ENCODE data around the gene SNAP47.

The SNAP47 gene

DNA sequence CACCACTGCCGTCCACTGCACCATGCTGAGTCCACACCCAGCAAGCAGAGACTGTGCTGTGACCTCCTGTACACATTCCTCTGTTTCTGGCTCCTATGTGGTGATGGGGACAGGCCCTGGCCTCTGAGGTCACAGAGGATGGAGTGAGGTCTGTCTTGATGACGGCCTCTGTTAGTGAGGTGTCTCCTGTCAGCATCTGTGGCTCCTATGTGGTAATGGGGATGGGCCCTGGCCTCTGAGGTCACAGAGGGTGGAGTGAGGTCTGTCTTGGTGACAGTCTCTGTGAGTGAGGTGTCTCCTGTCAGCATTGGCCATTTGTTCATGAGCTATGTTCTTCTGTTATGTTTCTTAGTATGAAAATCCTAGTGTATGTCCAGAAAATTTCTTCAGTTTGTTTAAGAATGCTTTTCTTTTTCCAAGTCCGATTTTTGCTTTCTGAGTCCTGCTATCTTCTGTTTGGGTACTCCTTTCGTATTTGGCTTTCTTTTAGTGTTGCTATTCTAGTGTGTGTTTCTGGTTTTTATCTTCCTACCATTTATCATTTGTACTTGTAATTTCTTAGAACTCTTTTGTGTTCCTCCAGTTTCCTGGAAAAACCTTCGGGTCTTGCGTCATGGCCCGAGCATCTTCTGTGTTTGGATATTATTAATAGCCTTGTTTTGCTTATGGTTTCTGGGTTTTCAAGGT is 13.4 kb downstream of the SNAP47 start:
- in situ Hi-C loops (cut with MboI; ENCODE audit: low sequenced_read_pairs) = no loop called here

- in situ Hi-C loops (cut with MboI; ENCODE audit: low sequenced_read_pairs) = no loop called here
Measured at GRCh38 chr1:227749225-227749624, 14.0 kb downstream of the SNAP47 start.

DNA sequence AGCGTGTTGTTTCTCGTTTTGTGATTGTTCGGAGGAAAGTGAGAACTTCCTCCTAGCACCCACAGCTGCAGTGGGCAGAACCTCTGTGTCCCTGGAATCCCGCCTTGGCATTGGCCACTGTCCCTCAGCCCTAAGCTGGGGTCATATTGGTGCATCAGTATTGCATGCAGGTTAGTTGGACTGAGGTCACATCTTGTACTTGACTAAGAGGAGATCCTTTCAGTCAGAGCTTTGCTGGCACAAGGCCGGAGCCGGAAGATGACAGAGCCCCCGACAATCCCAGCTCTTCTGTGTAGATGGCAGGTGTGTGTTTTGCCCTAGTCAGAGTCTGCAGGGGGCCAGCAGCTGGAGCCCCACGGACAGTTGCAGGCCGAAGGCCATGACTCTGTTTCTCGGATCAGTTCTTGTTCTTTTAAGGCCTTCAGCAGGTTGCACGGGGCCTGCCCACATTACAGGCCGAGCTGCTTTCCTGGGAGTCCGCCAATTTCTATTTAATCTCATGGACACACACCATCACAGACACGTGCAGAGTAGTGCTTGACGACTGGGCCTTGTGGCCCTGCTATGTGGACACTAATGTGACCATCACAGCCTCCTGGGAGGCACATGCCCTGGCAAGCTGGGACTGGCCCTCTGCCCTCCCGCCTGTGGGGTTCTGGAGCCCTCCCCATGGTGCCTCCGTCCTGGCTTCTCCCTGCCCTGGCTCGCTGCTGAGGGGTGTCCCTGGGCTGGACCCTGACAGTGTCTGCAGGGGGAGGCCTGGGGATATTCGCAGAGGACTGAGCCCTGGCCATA is 14.9 kb downstream of the SNAP47 start:
- in situ Hi-C loops (cut with MboI; ENCODE audit: low sequenced_read_pairs) = loop anchor here (25.0 kb wide), 1 partner anchor 212 kb away; no protein-coding TSS in a partner anchor

- in situ Hi-C loops (cut with MboI; ENCODE audit: low sequenced_read_pairs) = loop anchor here (25.0 kb wide), 1 partner anchor 208 kb away; no protein-coding TSS in a partner anchor
Measured at GRCh38 chr1:227753999-227754711, 18.9 kb downstream of the SNAP47 start.

- in situ Hi-C loops (cut with MboI; ENCODE audit: low sequenced_read_pairs) = loop anchor here (25.0 kb wide), 1 partner anchor 207 kb away; no protein-coding TSS in a partner anchor
Measured at GRCh38 chr1:227754958-227755357, 19.7 kb downstream of the SNAP47 start.

GRCh38 chr1:227756172-227756959 is 21.1 kb downstream of the SNAP47 start:
- in situ Hi-C loops (cut with MboI; ENCODE audit: low sequenced_read_pairs) = loop anchor here (25.0 kb wide), 1 partner anchor 206 kb away; no protein-coding TSS in a partner anchor

DNA sequence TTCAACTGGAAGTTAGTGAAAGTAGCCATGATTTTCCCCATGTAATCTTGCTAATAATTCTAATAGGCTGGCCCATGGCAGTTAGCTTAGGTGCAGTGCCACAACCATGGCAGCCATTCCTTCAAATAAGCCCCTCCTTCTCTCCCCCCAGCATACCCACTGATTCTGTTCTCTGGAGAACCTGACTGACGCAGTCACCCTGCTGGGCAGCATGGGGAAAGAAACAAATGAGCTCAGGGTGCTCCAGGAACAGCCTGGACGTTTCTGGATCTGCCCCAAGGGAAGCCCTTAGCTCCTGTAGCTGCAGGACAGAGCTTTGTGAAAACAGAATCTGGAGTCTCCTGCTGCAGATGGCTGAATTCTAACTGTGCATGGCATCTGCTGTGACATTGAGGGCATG is 22.5 kb downstream of the SNAP47 start:
- in situ Hi-C loops (cut with MboI; ENCODE audit: low sequenced_read_pairs) = loop anchor here (25.0 kb wide), 1 partner anchor 205 kb away; no protein-coding TSS in a partner anchor

DNA sequence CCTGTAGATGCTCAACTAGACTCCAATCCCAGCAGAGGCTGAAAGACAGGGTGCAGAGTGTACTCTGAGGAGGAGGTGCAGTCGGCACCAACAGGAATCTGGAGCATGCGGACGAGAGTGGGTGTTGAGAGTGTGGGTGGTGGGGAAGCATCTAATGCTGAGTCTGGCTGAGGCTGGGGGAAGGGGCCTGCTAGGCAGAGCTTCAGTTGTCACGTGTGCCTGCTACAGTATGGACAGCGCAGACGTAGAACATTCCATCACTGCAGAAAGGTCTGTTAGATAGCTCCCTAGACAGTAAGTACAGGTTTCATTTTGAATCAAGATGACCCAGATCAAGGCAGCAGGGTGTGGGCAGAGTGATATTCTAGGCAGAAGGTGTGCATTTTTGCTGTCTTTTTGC is 23.1 kb downstream of the SNAP47 start:
- in situ Hi-C loops (cut with MboI; ENCODE audit: low sequenced_read_pairs) = loop anchor here (25.0 kb wide), 1 partner anchor 204 kb away; no protein-coding TSS in a partner anchor

DNA sequence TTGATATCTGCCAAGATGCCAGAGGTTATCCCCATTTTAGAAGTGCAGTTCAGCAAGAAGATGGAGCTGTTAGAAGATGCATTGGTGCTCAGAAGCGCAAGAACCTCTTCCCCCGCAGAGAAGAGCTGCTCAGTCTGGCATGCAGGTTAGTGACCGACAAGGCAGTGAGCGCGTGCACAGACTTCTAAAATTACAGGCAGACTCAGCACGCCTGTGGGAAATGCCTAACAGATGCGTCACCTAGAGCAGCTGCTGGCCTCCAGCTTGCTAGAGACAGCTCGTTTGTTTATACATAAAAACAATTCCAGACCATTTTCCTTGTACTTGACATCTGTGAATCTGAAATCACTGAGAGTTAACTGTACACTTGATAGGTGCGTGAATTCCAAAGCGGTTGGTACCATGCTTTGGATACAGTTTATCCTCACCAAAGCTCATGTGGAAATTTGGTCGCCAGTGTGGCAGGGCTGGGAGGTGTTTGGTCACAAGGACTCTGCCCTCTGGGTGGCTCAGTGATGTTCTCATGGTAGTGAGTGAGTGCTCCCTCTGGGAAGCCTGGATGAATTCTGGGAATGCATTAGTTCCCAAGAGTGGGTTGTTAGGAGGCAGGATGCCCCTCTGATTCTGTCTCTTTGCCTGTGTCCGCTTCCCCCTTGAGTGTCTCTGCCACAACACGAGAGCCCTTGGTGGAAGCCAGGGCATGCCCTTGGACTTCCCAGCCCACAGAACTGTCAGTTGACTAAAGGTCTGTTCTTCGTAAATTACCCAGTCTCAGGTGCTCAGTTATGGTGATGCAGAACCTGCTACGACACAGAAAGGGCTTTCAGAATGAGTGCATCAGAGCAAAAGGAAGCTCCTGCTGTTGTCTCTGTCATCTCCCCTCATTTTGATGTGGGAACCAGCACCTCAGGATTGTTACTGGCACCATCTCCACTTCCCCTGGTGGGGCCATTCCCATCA is 24.4 kb downstream of the SNAP47 start:
- in situ Hi-C loops (cut with MboI; ENCODE audit: low sequenced_read_pairs) = loop anchor here (25.0 kb wide), 1 partner anchor 203 kb away; no protein-coding TSS in a partner anchor

DNA sequence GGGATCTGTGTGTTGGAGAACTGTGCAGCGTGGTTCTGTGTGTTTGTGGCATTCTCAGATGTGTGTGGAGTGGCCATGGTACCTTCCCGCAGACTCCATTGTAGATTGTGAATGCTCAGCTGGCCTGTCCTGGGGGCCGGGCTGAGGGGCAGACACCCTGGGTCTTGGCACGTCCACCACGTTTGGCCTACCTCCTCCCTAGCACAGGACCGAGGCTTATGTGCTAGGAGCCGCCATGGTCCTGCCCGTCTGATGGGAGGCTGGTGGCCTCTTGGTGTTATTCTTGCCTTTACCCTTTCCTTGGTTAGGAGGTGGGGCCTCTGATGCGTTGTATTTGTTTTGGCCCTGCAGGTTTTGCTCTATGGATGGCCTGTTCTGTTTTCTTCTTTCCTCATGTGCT is 25.1 kb downstream of the SNAP47 start:
- in situ Hi-C loops (cut with MboI; ENCODE audit: low sequenced_read_pairs) = loop anchor here (25.0 kb wide), 1 partner anchor 202 kb away; no protein-coding TSS in a partner anchor

DNA sequence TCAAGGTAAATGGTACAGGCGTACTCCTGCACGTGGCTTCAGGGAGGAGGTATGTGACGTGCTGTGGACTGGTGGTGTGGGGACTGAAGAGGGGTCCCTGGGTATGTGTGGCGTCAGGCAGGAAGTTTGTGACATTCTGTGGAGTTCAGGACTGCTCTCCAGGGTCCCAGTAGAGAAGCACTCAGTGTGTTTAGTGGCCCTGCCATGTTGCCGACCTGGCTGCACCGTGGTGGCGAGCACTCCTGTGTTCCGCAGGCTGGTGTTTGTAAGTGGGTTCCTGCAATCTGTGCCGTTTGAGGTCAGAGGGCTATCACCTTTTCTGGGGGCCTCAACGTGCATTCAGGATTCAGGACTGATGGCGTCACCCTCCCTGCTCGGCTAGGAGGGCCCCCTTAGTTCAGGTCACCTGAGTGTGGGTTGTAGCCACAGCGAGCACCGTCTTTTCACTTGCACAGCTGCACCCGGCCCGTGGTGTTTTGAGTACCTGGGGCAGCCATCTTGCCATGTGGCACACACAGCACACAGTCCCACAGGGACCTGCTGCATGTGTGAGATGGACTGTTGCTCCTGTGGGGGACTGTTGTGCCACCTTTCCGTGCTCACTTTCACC is 26.5 kb downstream of the SNAP47 start:
- in situ Hi-C loops (cut with MboI; ENCODE audit: low sequenced_read_pairs) = loop anchor here (25.0 kb wide), 1 partner anchor 201 kb away; no protein-coding TSS in a partner anchor

DNA sequence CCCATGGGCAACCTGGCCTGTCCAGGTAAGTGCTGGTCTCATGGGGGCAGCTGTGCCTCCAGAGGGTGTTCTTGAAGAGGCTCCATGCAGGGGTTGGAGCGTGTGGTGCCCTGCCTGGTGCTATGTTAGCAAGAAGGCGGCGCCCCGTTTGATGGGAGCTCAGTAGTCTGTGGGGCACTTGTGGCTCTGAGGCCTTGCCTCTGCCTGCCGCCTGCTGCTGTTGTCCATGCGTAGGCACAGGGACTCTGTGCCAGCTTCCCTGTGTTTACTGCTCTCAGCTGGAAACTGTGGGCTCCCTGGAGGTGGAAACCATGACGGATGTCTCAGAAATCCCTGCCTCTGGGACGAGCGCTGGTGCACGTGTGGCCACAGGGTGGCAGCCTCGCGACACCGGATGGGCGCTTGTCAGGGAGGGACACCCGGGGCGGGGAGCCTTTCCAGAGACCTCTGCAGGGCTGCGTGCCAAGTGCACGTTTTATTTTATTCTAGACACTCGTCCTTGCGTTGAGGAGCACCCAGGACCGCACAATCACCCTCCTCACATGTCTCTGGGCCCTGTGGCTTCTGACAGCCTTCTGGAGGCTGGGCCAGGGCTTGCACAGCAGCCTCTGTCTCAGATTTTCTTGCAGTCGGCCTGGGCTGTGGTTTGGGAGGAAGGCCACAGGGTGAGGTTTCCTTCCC is 27.1 kb downstream of the SNAP47 start:
- in situ Hi-C loops (cut with MboI; ENCODE audit: low sequenced_read_pairs) = loop anchor here (25.0 kb wide), 1 partner anchor 200 kb away; no protein-coding TSS in a partner anchor

DNA sequence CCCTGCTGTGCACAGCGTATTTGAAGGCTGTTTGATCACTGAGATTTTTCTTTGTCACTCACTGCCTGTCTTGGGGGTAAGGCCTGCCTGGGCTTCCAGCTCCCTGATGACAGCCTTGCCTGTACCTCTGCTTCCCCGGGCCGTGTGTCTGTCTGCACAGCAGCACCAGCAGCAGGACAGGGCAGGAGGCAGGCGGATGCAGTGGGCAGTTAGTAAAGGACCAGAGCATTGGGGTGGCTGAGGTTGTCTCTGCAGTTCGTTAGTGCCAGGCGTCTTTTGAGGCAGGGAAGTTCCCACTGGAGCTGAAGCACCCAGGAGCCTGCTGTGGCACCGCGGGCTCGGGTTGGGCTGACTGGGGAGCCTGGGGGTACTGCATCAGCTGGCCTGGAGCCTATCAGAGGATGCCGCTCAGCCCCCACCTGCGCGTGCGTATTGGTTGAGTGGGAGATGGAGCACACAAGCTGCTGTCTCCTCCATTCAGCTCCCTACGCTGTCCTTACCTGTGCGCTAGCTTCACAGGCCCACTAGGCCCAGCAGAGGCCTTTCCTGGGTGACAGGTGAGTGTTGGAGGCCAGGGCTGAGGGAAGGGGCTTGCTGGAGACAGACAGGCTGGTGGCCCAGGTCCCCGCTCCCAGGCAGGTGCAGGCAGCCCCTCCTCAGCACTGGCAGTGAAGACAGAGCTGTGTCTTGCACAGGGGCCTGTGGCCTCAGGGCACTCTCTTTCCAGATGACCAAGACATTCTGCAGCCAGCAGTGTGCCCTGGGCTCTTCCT is 28.2 kb downstream of the SNAP47 start:
- in situ Hi-C loops (cut with MboI; ENCODE audit: low sequenced_read_pairs) = loop anchor here (25.0 kb wide), 1 partner anchor 199 kb away; no protein-coding TSS in a partner anchor

GRCh38 chr1:227764019-227764391 is 28.8 kb downstream of the SNAP47 start:
- in situ Hi-C loops (cut with MboI; ENCODE audit: low sequenced_read_pairs) = loop anchor here (25.0 kb wide), 1 partner anchor 198 kb away; no protein-coding TSS in a partner anchor

GRCh38 chr1:227765261-227766014 is 30.2 kb downstream of the SNAP47 start:
- in situ Hi-C loops (cut with MboI; ENCODE audit: low sequenced_read_pairs) = loop anchor here (25.0 kb wide), 1 partner anchor 197 kb away; no protein-coding TSS in a partner anchor

DNA sequence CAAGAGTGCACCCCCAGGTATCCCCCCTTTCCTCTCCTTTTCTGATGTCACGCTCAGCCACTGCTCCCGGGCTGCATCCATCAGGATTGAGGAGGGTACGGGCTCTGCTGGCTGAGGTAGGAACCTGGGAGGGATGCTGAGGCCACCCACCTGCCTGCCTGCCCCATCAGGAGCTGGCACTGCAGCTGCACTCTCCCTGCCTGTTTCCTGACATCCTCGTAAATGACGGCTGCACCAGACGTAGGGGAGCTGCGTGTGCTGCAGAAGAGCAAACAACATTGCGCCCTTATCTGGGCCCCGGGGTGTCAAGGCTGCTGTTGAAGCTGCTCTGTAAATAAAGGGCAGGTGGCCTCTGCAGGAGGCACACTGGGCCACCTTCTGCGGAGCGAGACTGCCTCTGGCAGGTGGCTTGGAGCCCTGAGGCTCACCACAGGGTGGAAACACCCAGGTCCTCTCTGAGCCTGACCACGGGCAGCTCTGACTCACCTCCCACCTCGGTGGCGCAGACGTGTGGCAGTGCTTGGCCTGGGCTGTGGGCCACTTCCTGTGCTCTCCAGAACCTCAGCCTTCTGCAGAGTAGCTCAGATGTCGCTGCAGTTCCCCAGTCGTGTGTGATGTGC is 30.9 kb downstream of the SNAP47 start:
- in situ Hi-C loops (cut with MboI; ENCODE audit: low sequenced_read_pairs) = loop anchor here (25.0 kb wide), 1 partner anchor 196 kb away; no protein-coding TSS in a partner anchor
